Gastrocnemius medialis (tissue), 4 donors: Measurements from ENCODE around the gene CSNK2A1.

Experiments used
- CTCF ChIP-seq, 5 experiments: fragments of 450-650 bp in 3 of 5; fragments of 200-600 bp in 2 of 5; sonication (generic) in 2 of 5; IDR thresholded peaks in 4 of 5; conservative IDR thresholded peaks in 1 of 5; 1 replicate in 4 of 5; 2 replicates in 1 of 5; pipeline ENCODE4 v1.5.1; 2016 to 2019; ENCODE audit warnings: antibody characterized with exemption in 5 of 5, mild to moderate bottlenecking in 3 of 5, moderate library complexity in 3 of 5
- POLR2A ChIP-seq, 2 donors: fragments of 450-650 bp; IDR thresholded peaks; one replicate each; pipeline ENCODE4 v1.6.1; 2017; ENCODE audit warnings: antibody characterized with exemption in 2 of 2, mild to moderate bottlenecking in 2 of 2, moderate library complexity in 2 of 2

- TF ChIP-seq CTCF (IDR thresholded peaks at IDR 0.05 in 4 of 5, conservative IDR thresholded peaks at IDR 0.05 in 1 of 5) (no peak), POLR2A (IDR thresholded peaks at IDR 0.05) (no peak)
These were observed 7.6 kb downstream of the CSNK2A1 start for GRCh38 chr20:535958-536357.
